ENCODE results near the gene SLC35F2. TPM values are rescaled to one million over a fixed set of nuclear protein-coding genes. Genes with fewer than 3 reads are reported as not detected.

The SLC35F2 gene
- total and polyA plus RNA-seq, 2 of the 8 experiments (the other 6 are each of a cell fraction or from before 2014, with no cell fraction given) = 15.1 to 29.7 TPM

DNA sequence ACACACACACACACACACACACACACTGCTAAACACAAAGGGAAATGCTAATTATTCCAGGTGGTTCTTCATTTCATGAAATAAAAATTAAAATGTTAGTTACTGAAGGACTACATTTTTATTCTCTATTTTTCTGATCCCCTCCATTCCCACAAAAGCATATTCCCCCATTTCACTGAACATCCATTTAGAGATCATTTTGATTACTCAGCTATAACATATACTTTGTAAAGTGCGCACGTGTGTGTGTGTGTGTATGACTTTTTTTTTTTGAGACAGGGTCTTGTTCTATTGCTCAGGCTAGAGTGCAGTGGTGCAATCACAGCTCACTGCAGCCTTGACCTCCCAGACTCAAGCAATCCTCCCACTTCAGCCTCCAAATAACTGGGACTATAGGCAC lies 42.6 kb downstream of the SLC35F2 start:
- H3K9ac ChIP-seq (replicated peaks in 1 of 4; ENCODE audit: extremely low read depth in 1 of 4, low read depth in 3 of 4, low read length in 3 of 4) = no peak overlapping the region
- WGBS, 2 experiments (ENCODE audit: extremely low coverage in 1 of 2, insufficient coverage in 1 of 2, insufficient read length in 1 of 2, insufficient replicate concordance in 2 of 2, low coverage in 1 of 2, low lambda C conversion rate in 2 of 2, missing lambda C conversion rate in 1 of 2) = 92% methylated on average over 2 of the region's 2 CpGs; no CpG with 5 or more reads in 1 of the 2 experiments
- no peak overlapping the region for H3K4me3 ChIP-seq (ENCODE audit: extremely low read depth in 1 of 4, insufficient read depth in 2 of 4, low read depth in 3 of 4, low read length in 4 of 4)
- ChIA-PET POLR2A (ENCODE audit: partially characterized antibody) (no interaction called here), CTCF (ENCODE audit: partially characterized antibody) (interaction anchor here (0.9 kb wide), 1 partner anchor 66 kb away, joined by 3 read pairs; no protein-coding TSS in a partner anchor)
- no peak overlapping the region for H3K4ac ChIP-seq (replicated peaks; ENCODE audit: insufficient read length, low read depth, low read length)
- H4K91ac ChIP-seq (replicated peaks; ENCODE audit: insufficient read length, low read length) = no peak overlapping the region
- no peak overlapping the region for H3K56ac ChIP-seq (replicated peaks; ENCODE audit: insufficient read length, low read depth, low read length)
- H2BK120ac ChIP-seq (replicated peaks; ENCODE audit: low read depth, low read length) = no peak overlapping the region
- H2BK5ac ChIP-seq (ENCODE audit: low read depth, low read length) = no peak overlapping the region
- no peaks in the 10 kb centered on the region; a peak in 1 of 8 replicates for H3K36me3 ChIP-seq (ENCODE audit: control insufficient read depth in 2 of 4, insufficient read depth in 4 of 4, low read length in 3 of 4)
- no peak overlapping the region for H3K14ac ChIP-seq (ENCODE audit: insufficient read length)
- H3K79me2 ChIP-seq (ENCODE audit: control insufficient read depth in 1 of 2, insufficient read depth in 2 of 2, low read length in 2 of 2) = no peaks in the 10 kb centered on the region
- no peak overlapping the region for H2BK15ac ChIP-seq (ENCODE audit: low read length)
- H3K9me3 ChIP-seq (ENCODE audit: insufficient read depth in 2 of 2, low read depth in 1 of 2, low read length in 1 of 2) = no peaks in the 10 kb centered on the region
- H3K23me2 ChIP-seq (ENCODE audit: low read depth, low read length) = no peaks in the 10 kb centered on the region; the same call in 1 of the 2 replicates
- H3K18ac ChIP-seq (ENCODE audit: extremely low read depth, low read length) = no peak overlapping the region
- H2AK5ac ChIP-seq (ENCODE audit: low read depth, low read length) = no peak overlapping the region
- no peak overlapping the region for H2AFZ ChIP-seq (ENCODE audit: low read length)
- no peak overlapping the region for H4K5ac ChIP-seq (ENCODE audit: insufficient read length, low read depth, low read length)
- H3K27ac ChIP-seq (ENCODE audit: low read depth, low read length) = no peak overlapping the region
- H2BK12ac ChIP-seq (ENCODE audit: low read depth, low read length) = no peak overlapping the region
- no peak overlapping the region for H2BK20ac ChIP-seq (ENCODE audit: low read length)
- DNase-seq (ENCODE audit: low read depth in 1 of 2, low spot score in 2 of 2) (no peak), FAIRE-seq (no peak)
- H4K8ac ChIP-seq (ENCODE audit: extremely low read depth, insufficient read depth, low read length) = no peak overlapping the region
- TF ChIP-seq SP4 (IDR thresholded peaks at IDR 0.05; ENCODE audit: low read length) = no peak
- no peak for TF ChIP-seq NANOG (IDR thresholded peaks at IDR 0.05; ENCODE audit: insufficient read depth, low read depth, low read length, poor library complexity, severe bottlenecking)
- no peak for TF ChIP-seq BCL11A (IDR thresholded peaks at IDR 0.05; ENCODE audit: low read depth in 2 of 2, low read length in 2 of 2)
- no peak for TF ChIP-seq CBX8 (IDR thresholded peaks at IDR 0.05; ENCODE audit: borderline replicate concordance, low read depth, low read length)
- TF ChIP-seq SIRT6 (IDR thresholded peaks at IDR 0.05; ENCODE audit: low read length) = no peak
- no peak for TF ChIP-seq CBX5 (IDR thresholded peaks at IDR 0.05; ENCODE audit: low read depth, low read length)
- no peak for TF ChIP-seq EGR1 (IDR thresholded peaks at IDR 0.05; ENCODE audit: borderline replicate concordance, low read depth, low read length)
- TF ChIP-seq TEAD4 (IDR thresholded peaks at IDR 0.05; ENCODE audit: low read depth, low read length) = no peak
- no peak for TF ChIP-seq HDAC2 (IDR thresholded peaks at IDR 0.05; ENCODE audit: borderline replicate concordance in 1 of 2, low read depth in 2 of 2, low read length in 2 of 2)
- H3K79me1 ChIP-seq (ENCODE audit: low read depth, low read length) = no peaks in the 10 kb centered on the region; the same call in 1 of the 2 replicates
- no peak overlapping the region for H3K4me2 ChIP-seq (ENCODE audit: insufficient read depth in 1 of 2, low read depth in 2 of 2, low read length in 2 of 2)
- no peaks in the 10 kb centered on the region for H3K4me1 ChIP-seq (replicated peaks in 1 of 4; ENCODE audit: control insufficient read depth in 3 of 4, insufficient read depth in 4 of 4, low read length in 3 of 4)
- no peaks in the 10 kb centered on the region for H3K27me3 ChIP-seq (replicated peaks in 1 of 4; ENCODE audit: control insufficient read depth in 3 of 4, extremely low read depth in 1 of 4, insufficient read depth in 3 of 4, low read length in 3 of 4)
- H3K23ac ChIP-seq (ENCODE audit: insufficient read length) = no peak overlapping the region
- H4K20me1 ChIP-seq (replicated peaks in 1 of 2; ENCODE audit: control insufficient read depth in 1 of 2, insufficient read depth in 2 of 2, low read length in 2 of 2) = peaks cover 0 to 2% of the 10 kb centered on the region in 2 experiments

Data from H1 (cell line).